ENCODE results near the gene PEA15. TPM values are rescaled to one million over a fixed set of nuclear protein-coding genes. Genes with fewer than 3 reads are reported as not detected.
A peak's percentile ranks its signal among the peaks of the same experiment; 100 is the strongest.

PEA15 gene, protein sequence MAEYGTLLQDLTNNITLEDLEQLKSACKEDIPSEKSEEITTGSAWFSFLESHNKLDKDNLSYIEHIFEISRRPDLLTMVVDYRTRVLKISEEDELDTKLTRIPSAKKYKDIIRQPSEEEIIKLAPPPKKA
- 84.6 and 194 TPM in 2 replicates for total RNA-seq

DNA sequence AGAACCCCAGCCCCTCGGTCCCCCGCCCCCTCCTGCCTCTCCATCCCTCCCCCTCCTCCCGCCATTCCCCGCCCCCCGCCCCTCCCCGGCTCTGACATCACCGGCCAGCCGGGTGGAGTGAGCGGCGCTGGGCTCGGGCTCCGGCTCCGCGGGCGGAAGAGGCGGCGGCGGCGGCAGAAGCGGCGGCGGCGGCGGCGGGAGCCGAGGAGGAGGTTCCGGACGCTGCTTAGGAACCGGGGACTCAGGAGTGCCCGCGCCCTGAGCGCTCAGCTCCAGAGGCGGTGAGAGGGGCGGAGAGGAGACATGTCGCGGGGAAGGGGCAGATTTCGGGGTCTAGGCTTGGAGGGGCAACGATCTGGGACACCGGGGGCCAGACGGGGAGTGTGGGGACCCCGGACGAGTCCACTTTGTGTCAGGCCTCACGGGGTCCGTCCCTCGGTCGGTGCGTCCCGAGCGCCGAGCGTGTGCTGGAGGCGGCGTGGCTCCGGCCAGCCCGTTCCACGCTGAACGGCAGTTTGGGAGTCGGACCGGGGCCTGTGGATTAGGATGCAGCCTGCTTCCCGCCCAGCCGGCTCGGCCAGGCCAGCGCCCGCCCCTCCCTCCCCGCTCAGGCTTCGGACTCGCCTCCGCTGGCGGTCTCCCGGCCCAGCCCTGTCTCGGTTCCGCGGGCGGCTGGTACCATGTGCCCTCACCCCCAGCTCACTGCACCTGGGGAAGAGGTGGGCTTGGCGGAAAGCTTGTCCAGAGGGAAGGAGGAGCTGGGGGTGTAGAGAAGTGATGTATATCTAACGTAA is at the start of gene PEA15:
Gene PEA15 (plus strand): TSS at position 143 of the 794 bp plus-strand sequence. CDS start 6,161 bp downstream, outside the sequence.
- DNase-seq (ENCODE audit: low read depth) = no peak

DNA sequence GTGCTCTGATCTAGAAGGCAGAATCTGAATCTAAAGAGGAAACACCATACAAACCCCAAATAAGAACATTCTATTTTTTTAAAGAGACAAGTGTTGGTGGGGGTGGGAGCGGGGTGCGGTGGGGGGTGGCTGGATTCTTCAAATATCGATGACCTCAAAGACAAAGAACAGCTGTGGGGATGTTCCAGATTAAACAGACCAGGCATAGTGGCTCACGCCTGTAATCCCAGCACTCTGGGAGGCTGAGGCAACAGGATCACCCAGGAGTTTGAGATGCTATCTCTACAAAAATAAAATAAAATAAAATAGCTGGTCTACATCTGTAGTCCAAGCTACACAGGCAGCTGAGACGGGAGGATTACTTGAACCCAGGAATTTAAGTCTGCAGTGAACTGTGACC is 48.8 kb upstream of the PEA15 start:
- no peak for DNase-seq (ENCODE audit: low read depth)

DNA sequence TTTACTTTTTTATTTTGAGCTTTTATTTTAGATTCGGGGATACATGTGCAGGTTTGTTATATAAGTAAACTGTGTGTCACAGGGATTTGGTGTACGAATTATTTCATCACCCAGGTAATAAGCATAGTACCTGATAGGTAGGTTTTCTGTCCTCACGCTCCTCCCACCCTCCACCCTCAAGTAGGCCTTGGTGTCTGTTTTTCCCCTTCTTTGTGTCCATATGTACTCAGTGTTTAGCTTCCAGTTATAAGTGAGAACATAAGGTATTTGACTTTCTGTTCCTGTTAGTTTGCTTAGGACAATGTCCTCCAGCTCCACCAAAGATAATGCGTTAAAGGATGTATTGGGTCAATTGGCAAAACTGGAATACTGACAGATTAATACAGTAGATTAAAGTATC is 48.0 kb upstream of the PEA15 start:
- DNase-seq (ENCODE audit: low read depth) = no peak

DNA sequence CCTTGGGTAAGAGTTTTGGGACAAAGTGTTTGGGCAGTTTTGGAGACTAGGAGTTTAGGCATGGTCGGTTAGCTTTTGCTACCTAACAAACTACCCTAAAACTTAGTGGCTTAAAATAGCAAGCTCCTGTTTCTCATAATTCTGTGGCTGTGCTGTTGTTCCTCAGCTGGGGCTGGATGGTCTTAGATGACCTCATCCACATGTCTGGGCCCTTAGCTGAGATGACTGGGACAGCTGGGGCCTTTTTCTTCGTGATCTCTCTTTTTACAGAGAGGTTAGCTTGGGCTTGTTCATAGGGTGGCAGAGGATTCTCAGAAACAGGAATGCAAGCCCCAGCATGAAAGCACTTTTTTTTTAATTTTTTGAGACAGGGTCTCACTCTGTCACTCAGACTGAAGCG is 47.2 kb upstream of the PEA15 start:
- DNase-seq (ENCODE audit: low read depth) = no peak

DNA sequence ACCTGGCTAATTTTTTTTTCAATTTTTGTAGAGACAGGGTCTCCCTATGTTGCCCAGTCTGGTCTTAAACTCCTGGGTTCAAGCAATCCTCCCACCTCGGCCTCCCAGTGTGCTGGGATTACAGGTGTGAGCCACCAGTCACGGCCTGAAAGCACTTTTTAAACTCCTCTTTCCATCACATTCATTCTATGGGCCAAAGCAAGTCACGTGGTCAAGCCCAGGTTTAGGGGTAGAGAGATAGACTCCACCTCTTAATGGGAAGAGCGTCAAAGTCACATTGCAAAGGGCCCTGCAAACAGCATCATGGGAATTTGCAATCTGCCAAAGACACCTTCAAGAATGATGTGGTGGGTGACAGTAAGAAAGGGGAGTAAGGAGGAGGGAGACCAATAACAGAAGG is 46.6 kb upstream of the PEA15 start:
- no peak for DNase-seq (ENCODE audit: low read depth)

DNA sequence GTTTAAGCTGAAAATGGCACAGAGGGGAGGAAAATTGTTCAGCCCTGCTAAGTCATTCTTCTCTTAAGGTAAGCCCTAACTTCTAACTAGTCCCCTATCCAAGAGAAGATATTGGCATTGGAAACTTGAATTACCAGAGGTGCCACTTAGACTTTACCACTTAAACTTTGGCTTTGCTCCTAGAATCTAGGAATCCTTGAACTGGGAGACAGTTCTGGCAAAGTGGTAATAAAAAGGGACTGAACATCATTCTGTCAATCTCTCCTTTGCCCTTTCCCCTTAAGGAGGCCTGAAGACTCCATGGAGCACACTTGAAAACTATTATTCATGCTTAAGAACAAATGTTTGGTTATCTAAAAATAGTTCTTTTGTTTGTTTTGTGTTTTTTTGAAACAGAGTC is 45.3 kb upstream of the PEA15 start:
- DNase-seq (ENCODE audit: low read depth) = peak; percentile 4

DNA sequence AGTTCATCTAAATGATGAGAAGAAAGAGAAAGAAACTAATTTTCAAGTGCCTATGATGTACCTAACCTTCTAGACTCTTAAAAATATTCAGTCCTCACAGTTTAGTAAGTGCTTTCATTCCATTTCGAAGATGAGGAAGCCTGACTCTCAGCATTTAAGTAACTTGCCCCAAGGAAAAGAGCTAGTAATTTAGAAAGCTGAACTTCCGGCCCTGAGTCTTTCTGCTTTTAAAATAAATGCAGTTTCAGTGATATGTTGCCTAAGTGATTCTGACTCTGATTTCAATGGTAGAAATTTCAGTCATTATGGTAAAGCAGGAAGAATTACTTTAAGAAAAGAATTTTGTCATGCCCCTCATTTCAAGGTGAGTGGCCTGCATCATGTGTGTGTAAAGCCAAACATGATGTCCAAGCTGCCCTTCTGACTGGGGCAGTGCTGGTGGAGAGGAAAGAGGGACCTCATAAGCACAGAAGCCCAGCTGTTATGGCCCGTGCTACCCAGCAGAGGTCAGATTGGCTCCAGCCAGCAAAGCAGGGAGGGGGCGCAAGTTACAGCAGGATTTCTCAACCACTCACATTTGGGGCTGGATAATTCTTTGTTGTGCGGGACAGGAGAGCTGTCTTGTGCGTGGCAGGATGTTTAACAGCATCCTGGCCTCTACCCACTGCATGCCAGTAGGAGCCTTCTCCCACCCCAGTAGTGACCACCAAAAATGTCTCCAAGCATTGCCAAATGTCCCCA is 43.0 kb upstream of the PEA15 start:
- no peak for DNase-seq (ENCODE audit: low read depth)

DNA sequence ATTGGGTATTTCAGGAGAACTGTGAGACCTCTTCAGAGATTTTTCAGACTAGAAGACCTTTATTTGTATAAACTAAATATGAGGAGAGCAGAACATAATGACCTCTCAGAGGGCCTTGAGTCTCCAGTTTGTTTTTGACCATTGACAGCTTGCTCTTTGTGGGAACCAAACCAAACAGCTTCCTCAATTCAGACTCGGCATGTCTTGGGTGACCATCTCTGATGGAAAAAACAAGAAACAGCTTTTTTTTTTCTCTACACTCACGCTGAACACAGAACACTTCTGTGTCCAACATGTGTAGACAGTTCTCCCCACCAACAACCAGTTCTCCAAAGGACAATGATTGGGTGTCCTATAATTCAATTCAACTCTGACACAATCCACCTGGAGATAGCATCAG is 42.3 kb upstream of the PEA15 start:
- DNase-seq (ENCODE audit: low read depth) = no peak

DNA sequence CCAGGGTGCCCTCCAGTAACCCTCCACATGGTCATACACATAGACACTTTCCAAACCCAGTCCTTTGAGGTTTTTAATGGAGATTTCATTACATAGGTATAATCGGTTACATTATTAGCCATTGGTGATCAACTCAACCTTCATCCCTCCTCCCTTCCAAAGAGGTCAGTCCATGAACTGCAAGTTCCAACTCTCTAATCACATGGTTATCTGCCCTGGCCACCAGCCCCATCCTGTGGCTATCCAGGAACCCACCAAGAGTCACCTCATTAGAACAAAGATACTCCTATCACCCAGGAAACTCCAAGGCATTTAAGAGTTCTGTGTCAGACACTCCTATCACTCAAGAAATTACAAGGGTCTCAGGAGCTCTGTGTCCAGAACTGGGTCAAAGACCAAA is 41.6 kb upstream of the PEA15 start:
- peak; percentile 31 for DNase-seq (ENCODE audit: low read depth)

DNA sequence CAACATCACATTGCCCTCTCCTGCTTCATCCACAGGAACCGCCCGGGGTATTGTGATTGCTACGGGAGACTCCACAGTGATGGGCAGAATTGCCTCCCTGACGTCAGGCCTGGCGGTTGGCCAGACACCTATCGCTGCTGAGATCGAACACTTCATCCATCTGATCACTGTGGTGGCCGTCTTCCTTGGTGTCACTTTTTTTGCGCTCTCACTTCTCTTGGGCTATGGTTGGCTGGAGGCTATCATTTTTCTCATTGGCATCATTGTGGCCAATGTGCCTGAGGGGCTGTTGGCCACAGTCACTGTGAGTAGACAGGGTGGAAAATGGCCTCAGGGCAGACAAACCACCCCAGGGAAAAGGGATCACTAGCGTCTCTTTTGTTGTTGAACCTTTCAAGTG is 41.1 kb upstream of the PEA15 start:
- DNase-seq (ENCODE audit: low read depth) = no peak

DNA sequence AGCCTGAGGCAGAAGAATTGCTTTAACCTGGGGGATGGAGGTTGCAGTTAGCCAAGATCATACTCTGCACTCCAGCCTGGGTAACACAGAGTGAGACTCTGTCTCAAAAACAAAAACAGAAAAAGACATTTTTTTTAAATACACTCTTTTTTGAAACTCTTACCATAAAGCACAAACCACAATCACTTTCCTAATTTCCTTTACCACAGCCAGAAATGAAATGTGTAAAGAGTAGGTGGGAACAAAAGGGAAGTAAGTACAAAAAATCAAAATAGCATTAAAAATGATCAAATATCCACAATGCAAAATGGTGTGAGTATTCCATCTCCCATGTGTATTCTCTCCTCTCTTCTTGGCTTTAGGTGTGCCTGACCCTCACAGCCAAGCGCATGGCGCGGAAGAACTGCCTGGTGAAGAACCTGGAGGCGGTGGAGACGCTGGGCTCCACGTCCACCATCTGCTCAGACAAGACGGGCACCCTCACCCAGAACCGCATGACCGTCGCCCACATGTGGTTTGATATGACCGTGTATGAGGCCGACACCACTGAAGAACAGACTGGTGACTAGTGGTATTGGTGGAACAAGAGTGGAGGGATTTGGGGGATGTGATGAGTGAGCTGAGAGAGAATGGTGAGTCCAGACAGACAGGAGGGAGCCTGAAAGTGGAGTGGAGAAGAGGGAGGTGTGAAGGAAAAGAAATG is 38.9 kb upstream of the PEA15 start:
- no peak for DNase-seq (ENCODE audit: low read depth)

DNA sequence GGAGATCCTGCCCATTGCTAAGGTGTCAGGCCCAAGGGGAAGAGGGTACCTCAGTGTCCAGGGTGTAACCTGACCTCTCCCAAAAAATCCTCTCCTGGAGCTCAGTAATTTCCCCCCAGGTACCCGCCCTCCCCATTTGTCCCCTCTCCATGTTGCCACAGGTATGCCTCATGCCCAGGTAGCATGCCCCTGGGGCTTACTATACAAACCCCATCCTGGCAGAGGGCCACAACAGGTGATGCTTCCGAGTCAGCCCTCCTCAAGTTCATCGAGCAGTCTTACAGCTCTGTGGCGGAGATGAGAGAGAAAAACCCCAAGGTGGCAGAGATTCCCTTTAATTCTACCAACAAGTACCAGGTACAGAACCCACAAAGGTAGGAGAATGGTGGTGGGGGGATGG is 38.1 kb upstream of the PEA15 start:
- no peak for DNase-seq (ENCODE audit: low read depth)

DNA sequence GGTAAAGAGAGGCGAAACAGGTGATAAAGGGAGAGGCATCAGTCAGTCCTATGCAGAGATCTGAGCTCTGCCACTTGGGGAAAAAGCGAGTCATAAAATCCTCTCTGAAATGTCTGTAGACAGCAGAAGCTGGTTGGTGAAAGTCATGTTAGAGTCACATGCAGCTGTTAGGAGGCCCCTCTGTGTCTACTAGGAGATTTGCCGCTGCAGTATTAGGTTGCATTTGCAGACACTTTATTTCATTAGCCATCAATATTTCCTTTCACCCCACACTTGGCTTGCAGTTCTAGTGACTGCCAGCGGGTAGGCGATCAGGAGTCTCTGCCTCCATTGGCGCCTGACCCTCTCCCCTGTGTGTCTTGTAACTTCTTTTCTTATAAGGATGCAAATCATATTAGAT is 37.6 kb upstream of the PEA15 start:
- DNase-seq (ENCODE audit: low read depth) = no peak

DNA sequence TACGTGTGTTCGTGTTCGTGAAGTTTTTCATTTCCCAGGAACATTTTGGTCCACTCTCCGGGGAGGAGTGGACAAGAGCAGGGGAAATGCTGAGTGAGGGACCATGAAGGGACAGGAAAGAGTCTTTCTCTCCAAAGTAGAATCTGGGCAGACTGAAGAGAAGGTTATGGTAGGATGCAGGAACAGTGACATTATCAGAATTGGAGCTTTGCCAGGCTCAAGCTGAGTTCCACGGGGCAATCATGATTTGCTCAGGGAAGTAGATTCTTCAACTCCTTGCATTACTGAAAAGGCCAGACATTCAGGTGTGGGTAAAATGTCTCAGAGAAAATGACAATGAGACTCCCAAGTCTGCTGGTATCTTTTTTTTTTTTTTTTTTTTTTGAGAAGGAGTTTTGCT is 37.2 kb upstream of the PEA15 start:
- no peak for DNase-seq (ENCODE audit: low read depth)

DNA sequence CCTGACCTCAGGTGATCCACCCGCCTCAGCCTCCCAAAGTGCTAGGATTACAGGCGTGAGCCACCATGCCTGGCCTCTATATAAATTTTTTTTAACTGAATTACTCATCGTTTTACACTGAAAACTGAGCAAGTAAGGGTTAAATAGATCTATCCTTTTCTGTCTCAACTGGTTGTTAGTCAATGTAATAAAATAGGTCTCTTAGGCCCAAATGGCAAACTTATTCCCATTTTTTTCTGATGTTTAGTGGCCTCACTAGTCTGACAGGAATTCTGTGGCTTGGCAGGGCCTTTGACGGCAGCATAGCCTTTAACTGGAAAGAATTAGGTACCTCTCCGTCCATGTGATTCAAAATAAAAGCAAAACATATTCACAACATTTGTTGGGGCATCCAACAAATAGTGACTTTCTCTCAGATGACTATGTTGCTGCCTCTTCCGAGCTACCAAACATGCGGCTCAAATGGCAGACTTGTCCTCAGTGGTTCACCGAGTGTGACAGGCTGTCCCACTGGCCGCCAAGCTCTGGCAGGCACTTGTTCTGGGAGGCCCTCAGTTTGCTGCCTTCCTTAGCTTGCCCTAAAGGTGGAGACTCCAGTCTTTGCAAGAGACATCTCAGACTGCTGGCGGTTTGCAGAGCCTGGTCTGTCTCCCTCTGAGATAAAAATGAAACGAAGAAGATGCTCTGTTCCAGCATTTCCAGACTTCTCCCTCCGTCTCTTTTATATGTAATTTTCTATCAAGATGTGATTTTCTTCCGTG is 36.4 kb upstream of the PEA15 start:
- DNase-seq (ENCODE audit: low read depth) = no peak

DNA sequence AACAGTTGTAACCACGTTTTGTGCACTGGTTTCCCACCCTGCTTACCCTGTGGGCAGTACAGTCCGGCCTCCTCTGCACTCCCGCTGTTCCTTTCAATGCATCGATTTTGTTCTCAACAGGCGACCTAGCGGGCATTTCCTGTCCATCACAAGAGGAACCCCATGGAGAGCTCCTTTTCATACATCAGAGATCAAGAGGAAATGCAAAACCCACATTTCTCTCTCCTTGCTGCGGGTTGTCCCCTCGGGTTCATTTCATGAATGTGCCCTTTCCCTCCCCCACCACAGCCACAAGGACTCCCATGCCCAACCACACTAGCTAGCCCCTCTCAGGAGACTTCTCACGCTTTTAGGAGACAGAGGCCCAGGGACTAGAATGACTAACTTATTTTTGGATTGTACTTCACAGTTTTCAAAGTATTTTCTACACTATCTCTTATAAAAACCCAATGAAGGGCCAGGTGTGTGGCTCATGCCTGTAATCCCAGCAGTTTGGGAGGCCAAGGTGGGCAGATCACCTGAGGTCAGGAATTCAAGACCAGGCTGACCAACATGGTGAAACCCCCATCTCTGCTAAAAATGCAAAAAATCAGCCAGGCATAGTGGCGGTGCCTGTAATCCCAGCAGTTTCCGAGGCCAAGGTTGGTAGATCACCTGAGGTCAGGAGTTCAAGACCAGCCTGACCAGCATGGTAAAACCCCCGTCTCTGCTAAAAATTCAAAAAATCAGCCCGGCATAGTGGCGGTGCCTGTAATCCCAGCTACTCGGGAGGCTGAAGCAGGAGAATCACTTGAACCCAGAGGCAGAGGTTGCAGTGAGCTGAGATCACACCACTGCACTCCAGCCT is 35.4 kb upstream of the PEA15 start:
- no peak for DNase-seq (ENCODE audit: low read depth)

DNA sequence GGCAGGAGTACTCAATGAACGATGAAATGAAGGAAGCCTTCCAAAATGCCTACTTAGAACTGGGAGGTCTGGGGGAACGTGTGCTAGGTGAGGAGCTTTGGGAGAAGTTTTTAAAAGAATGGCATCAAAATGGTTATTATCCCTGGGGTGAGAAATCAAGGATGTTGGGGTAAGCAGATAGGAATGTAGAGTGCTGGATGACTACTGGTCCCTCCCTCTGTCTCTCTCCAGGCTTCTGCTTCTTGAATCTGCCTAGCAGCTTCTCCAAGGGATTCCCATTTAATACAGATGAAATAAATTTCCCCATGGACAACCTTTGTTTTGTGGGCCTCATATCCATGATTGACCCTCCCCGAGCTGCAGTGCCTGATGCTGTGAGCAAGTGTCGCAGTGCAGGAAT is 33.8 kb upstream of the PEA15 start:
- DNase-seq (ENCODE audit: low read depth) = no peak

DNA sequence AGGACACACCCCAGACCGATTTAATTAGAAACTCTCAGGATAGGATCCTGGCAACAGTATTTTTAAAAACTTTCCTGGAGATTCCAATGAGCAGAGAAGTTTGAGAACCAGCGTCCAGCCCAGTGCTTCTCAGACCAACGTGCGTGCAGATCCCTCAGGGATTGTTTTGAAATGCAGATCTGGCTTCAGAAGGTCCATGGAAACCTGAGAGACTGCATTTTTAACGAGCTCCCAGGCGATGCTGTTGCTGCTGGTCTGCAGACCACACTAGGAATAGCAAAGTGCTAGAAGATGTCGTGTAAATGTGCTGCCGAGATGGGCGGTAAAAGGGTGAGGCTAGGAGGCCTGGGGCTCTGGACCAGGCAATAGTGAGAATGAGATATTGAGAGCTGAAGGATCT is 33.2 kb upstream of the PEA15 start:
- no peak for DNase-seq (ENCODE audit: low read depth)

DNA sequence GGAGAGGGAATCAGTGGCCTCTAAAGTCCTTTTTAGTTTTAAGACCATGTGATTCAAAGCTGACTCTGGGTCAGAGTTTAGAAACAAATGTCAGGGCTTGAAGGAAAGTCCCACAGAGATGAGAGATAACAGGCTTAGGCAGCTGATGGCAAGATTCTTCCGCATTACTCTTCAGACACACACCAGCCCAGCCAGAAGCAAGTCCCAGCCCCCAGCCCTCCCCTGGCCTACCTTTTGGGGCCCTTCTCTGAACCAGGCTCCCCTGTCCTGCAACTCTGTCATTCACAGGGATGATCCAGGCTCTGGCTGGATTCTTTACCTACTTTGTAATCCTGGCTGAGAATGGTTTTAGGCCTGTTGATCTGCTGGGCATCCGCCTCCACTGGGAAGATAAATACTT is 28.0 kb upstream of the PEA15 start:
- no peak for DNase-seq (ENCODE audit: low read depth)

DNA sequence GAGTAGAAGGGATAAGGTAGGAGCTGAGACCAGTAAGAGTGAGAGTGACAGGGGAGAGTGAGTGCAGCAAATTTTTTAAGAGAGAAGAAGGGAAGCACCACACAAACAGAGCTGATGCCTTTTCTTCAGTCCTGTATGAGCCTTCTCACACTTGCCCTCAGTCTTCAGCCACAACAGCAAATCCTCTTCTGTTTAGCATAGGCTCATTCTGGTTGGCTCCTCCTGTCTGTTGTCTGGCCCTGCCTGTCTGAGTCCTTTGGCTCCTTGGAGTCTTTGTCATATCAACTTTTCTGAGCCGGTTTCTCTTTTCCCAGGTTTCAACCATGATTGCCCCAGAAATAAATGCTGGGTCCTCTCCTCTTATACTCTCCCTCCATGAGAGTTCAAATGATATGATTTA is 27.5 kb upstream of the PEA15 start:
- DNase-seq (ENCODE audit: low read depth) = no peak

DNA sequence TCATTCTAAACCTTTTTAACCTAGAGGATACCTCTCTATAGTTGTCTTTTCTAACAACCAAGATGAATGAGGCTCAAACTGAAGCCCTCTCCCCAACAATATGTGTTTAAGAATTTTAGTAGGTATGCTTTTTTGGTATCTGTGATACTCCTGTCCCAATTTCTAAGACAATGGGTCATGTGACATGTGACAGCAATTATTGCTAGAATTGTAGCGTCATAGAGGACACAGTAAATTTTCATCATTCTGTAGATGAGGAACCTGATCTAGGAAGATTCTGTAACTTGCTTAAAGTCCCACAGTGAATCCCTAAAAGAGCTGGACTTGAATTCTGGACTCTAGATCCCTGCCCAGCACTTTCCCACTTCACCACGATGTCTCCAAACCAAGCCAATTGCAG is 26.5 kb upstream of the PEA15 start:
- DNase-seq (ENCODE audit: low read depth) = no peak
